HG03064 (cell line): Measurements from ENCODE around the gene SLC1A2.

Experiments used
- ATAC-seq: cut with Tn5 transposase; IDR thresholded peaks from one replicate; pipeline ENCODE4 v1.9.1; 2021; ENCODE audit warnings: low read depth; ENCODE audit not compliant: unreplicated experiment

SLC1A2 gene

DNA sequence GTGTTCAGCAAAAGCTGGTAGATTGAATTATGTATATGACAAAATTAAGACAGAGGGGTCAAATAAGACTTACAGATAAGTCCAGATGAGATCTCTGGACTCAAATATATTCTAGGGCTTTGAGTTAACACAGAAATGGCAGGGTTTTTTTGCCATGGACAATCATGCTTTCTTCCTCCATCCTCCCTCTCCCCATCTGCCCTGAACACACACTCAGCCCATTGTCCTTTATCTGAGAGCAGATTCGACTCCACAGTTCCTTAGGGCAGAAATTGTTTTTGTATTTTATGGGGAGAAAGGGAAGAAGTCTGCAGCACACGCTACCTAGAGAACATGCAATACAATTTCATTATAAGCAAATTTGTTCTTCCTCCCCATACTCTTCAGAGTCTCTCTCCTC lies 86.8 kb downstream of the SLC1A2 start:
- ATAC-seq = no peak

DNA sequence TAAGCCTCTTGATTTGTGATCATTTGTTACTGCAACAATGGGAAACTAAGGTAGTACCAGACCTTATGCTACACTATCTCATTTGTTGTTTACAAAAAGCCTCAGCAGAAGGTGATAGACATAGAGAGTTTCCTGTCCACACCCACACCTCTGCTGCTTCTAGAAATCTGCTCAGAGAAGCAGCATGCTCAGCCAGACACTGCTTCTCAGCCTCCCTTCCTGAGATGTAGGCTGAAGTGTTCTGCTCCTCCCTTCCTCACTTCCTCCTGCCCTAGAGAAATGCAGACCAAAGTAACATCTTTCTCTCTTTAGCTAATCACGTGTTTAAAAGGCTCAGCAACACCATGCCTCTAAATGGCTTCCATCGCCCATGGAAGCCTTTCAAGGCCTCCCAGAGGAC lies 88.4 kb downstream of the SLC1A2 start:
- ATAC-seq = no peak

DNA sequence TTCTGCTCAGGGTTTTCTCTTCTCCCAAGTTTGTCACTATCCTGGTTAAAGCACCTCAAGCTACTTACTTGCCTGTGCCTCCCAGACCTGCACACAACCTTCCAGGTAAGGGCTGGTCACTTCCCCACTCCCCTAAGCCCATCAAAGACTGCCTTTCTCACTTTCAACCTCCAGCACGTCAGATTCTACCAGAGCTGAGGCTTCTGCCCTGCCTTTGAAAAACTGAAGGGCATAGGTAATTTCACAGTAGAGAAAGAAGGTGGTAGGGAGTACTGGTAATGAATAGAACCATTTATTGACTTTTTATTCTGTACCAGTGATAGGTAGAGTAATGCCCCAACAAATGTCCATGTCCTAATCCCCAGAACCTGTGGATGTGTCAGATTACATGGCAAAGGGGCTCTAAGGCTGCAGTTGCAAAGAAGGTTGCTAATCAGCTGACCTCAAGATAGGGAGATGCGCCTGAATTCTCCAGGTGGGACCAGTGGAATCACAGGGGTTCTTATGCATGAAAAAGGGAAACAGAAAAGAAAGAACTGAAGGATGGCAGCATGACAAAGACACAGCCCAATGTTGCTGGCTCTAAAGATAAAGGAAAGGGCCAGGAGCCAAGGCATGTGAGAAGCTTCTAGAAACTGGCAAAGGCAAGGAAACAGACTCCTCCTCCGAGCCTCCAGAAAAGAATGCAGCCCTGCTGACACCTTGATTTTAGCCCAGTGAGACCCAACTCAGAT lies 89.0 kb downstream of the SLC1A2 start:
- no peak for ATAC-seq

DNA sequence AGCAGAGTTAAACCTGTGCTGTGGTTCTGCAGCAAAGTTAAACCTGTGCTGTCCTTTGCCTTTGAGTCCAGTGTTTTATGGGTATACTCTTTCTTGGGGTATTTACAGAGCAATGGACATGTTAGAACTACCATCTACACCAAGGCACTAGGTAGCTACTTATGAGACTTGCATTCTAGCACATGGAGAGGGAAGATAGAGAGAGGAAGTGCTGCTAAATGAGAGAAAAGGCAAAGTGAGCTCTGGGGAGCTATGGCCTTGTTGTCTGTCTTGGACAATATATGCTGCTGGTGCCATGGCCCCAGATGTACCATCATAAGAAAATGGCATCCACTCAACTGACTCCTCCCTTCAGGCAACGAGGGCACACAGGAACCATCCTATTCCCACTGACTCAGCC lies 91.5 kb downstream of the SLC1A2 start:
- no peak for ATAC-seq

DNA sequence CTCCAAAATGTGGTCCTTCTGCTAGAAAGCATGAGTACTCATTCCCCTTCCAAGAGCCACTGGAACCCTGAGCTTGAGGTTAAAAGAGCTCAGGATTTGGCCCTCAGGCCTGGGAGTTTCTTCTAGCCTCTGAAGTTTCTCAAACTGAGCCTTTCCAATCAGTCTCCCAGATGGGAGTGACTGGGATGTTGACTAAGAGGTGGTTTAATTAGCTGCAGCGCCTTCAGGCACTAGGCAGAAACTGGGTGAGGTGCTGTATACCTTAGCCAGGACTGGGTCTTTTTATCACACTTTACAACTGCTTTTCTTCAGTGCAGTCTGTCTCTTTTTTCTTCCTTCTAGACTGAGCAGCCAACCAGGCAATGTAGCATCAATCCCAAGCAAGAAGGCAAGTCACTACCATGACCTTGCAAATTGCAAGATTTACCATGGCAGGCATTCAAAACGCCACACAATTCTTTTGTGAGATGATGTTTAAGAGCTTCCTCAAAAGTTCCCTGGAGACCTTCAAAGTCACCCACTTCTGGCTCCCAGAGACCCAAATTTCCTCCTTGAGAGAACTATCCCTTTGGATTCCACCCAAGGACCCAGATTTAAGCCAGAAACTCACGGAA lies 93.0 kb downstream of the SLC1A2 start:
- ATAC-seq = no peak

DNA sequence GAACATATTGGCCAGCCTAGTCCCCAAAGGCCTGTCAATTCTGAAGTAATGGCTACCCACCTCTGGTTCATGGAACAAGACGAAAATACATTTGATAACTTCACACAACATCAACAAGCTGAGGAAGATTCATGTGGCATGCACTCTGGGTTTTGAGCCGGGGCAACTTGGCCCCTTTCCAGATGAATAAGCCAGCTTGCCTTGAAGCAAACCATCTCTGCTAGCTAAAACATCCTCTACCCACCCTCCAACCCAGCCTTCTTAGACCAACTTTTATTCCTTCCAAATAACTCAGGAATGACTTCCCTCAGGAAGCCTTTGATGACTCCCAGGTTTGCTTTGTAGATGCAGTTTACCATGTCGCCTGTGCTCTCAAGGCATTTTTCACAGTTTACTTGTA lies 94.4 kb downstream of the SLC1A2 start:
- ATAC-seq = no peak

DNA sequence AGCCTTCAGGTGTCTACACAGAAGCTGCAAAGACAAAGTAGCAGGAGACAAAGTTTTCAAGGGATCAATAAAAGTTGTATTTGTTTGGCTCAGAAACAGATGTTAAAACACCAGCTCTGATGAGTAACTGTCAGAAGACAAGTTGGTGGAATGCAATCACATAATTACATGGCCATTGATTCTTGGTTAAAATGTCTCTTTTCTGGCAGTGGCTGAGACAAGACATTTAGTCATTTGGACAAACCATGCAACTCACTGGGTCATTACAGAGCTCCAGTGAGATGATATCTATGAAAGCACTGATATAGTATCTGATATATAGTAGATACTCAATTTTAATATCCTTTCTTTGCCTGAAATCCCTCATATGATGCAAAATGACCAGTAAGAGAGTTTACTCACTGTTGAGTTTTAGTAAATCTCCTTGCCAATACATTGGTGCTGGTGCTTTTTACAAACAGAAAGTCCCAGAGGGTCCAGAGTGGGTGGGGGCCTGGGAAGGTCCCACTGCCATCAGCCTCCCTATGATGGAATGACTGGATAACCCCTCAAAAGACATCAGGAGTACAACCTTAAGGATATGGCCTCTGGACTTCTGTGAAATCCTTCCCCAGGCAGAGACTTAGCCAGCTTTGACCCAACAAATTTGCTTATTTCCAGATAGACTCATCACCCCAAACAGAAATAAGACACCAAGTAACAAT lies 95.0 kb downstream of the SLC1A2 start:
- no peak for ATAC-seq

DNA sequence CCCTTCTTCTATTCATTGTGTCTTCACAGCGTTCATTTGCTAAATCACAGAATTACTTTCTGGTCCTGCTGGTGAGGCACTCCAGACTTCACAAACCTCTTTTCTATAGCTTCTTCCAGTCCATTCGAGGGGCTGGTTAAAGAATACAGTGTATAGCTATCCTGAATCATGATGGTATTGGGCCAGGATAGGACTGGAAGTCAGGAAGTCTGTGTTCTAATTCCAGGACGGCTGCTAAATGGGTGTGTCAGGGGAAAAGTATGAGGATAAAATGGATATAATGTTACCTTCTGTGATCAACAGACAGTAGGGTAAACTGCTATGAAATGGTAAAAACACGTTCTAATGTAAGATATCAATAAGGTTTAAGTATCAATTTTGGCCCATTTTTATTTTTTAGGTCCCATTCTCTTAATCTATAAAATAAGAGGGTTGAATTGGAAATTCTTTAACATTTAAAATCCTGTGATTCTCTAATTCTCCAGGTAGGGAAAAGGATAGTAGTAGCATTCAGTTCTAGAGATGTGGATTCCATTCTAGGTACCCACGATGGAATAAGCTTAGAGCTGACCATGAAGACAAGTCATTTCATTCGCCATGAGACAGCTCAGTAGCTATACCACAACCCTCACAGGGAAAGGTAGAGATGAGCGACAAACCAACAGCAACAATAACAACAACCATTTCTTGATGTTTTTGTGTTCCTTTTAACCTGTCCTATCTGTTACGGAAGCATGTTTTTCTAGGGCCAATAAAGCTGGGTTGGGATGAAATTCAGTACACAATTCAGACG lies 96.1 kb downstream of the SLC1A2 start:
- no peak for ATAC-seq

DNA sequence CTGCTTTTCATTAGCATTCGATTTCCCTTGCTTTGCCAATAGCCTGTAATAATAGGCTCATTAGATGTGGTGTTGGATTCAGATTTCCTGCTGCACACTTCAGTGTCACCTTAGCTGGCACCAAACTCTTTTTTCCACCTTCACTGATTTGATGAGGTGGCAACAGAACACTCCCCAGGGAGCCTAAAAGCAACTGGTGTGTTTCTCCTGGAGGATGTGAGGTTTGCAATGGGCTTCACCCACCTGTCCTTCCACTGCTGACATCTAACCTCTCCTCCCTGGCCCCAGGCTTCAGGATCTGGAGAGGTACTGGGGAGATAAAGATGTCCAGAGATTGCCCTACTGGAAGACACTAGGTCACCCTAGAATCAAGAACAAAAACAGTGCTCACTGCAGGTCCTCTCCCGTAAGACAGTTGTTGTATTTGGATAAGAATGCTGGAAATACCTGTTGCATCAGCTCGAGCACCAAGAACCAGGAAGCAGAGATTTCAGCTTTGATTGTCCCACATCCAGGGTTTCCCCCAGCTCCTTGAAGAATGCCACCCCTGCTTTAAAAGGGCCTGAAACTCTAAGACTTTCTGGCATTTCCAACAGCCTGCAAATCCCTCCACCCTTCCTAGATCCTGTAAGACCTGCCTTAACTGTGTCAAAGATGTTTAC lies 96.9 kb downstream of the SLC1A2 start:
- no peak for ATAC-seq

DNA sequence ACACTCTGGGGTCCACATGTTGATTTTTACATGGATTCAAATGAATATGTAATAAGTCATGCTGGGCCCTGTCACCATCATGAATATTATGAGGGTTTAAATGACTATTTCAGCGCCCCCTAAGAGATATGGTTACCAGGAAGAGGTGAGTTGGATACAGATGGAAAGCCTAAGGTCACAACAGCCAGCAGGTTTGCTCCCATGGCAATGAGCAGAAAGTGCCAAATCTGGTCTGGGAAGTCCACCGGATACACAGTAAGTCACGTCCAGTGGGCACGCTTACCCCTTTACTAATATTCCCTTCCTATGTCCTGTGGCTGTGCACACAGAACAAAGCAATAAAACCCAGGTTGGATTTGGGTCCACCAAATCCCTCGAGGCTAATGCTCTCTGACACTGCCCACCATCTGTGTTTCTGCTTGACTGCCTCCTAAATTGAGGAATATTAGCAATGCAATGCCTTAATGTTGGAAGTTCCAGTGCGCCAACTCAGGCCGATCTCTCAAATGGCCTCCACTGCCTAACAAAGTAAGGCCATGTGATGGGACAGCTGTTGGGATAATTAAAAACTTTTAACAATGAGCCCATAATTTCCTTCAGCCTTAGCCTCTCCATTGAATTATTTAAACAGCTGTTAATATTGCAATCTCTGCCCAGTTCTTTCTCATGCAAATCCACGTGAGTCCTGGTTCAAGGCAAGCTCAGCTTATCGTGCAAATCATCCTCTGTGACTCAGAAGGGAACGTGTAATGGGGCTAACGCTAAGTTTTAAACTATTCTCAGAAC lies 97.6 kb downstream of the SLC1A2 start:
- ATAC-seq = no peak

DNA sequence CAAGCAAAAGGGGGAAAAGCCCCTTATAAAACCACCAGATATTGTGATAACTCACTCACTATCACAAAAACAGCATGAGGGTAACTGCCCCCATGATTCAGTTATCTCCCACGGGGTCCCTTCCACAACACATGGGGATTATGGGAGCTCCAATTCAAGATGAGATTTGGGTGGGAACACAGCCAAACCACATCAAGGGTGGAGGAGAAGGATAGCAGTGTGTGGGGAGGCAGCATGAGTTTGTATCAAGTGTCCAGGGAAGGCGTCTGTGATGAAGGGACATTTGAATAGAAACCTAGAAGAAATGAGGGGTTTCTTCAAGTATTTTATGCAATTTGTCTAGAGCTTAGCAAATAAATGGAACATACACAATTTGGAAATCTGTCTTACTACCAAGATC lies 98.2 kb downstream of the SLC1A2 start:
- no peak for ATAC-seq

DNA sequence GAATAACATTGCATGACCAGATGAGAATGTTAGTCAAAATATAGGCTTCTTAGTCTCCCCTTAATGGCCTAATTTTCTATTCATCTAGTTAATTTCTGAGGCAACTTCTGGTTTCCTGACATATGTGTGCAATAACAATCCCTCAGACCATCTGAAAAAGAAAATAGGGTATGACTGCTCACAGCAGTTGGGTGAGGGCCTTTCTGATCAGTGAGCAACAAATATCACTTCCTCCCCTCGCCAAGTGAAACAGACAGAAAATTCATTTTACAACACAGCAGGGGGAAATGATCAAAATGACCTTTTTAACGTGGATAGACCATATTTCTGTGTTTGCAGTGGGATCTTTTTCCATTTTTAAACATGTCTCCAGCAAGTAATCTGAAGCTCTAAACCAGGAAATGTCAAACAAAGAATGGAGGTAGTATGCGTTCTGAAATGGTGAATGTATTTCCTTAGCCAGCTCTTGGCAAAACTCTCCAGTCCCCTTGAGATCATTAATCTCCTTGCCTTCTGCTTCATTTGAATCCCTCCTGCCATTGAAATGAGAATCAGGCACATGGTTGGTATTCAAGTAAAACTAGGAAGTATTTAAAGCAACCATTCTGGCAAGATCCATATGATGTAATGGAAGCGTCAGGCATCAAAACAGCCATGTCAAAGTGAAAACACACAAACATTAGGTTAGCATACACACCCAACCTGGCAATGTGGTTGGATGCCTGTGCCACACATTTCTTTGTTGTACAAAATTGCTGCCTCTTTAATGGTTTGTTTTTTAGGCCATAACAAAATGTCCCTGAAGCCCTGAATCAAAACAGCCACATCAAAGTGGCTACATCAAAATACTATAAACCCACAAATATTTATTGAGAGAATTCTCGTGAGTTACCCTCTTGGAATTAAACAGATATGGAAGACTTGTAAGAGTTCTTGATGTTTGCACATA lies 100.1 kb downstream of the SLC1A2 start:
- ATAC-seq = no peak

DNA sequence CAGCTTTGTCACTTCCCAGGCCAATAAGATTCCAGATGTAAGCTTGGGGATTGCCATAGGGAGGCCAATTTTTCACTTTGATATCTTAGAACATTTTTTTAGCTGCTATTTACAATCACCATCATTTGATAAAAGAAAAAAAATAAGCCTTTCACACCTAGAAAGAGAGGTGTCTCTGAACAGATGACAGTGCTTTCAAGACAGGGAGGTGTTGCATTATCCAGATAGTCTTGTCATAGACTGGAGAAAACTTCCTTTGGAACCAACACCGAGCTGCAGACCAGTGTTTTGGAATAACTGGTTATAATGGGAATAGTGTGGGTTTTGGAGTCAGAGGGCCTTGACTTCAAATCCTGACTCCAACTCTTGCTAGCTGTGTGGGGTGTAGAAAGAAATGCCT lies 101.0 kb downstream of the SLC1A2 start:
- no peak for ATAC-seq

DNA sequence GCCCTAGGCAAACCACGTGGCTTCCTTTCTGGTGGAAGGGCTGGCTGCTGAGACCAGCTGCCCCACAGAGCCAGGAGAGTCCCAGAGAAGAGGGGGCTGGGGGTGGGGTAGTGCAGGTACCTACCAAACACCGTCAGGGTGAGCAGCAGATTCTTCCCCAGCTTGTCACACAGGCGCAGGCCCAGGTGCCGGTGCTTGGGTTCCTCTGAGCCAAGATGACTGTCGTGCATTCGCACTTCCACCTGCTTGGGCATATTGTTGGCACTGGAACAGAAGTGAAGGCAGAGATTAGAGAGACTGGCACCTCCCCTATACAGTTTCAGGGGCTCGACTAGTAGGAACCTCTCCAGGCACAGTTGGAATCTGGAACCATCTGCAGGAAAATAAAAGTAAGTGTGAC lies 102.1 kb downstream of the SLC1A2 start:
- no peak for ATAC-seq

DNA sequence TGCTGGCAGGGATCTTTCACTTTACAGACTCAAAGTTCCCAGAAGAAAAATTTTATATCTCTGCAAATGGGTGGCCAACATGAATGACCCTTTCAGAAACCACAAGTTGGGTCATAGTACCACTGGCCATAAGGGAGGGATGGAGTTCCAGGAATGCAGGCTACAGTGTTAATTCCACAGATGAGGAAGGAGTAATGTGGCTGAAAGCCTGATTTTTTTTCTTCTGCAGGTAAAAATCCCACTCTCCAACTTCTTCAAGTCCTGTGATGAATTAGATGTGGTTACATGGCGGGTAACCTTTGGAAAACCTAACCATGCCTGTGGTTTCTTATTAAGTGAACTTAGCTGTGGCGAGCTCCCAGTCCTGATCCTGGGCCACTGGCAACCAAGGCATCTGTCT lies 103.2 kb downstream of the SLC1A2 start:
- no peak for ATAC-seq

DNA sequence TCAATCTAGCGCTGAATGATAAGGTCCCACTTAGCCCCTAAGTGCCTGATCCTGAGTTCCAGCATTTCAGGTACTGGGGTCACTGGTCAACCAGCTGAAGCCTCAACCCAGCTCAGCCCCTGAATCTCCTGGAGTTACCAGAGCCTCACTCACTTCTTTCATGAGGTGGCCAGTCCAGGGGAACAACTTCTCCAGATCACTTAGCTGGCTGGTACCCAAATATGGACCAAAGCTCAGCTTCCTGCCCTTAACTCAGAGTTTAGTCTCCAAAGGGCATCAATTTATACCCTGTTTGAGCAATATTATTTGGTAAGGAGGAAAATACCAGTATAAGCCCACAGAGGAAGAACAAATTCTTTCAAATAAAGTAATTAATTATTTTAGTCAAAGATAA lies 105.6 kb downstream of the SLC1A2 start:
- no peak for ATAC-seq

DNA sequence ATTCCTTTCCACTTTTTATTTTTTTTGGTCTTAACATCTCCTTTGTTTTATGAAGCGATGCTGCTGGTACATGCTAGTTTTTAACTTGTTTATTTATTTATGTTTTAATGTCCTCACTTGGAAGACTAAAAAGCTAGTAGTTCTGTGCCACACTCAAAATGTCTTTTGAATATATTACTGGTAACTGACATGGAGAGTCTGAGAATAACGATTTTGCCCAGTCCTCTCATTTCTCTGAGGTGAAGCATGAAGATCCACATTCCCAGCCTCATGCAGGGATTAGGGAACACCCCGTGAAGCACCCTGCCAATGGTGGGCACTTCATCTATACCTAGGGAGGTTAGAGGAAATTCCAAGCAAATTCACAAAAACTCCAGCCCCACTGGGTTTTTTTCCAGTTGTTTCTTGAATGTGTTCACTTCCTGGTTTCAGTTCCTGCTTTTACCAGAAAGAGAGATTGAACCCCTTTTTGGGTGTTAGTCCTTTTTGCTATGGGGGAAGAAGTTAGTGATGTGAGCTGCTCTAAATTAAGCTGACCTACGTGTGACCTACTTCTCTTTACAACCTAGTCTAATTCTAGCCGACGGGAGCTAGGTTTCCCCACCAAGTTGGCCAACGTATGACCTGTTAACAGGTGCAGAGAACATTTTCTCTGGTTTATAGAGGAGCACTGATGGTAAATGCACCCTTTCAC lies 106.1 kb downstream of the SLC1A2 start:
- ATAC-seq = peak; percentile 77

DNA sequence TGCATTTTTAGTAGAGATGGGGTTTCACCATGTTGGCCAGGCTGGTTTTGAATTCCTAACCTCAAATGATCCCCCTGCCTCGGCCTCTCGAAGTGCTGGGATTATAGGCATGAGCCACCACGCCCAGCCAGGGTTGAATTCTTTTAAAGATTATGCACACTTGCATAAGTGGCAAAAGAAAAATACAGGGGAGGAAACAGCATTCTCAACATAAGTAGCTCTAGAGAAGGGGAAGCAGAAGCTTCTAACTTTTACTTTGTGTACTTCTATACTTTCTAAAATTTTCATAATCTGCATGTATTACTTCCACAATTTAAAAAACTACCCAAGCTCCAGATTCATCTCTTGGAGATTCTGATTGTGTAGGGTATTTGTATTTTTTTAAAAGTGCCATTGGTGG lies 108.0 kb downstream of the SLC1A2 start:
- ATAC-seq = no peak
